ENCODE measurements around the gene TMUB2. TPM values are rescaled to one million over a fixed set of nuclear protein-coding genes. Genes with fewer than 3 reads are reported as not detected.

Gene TMUB2
- total and polyA plus RNA-seq, 7 donors = 14.1 to 44.4 (median 20.9) TPM

DNA sequence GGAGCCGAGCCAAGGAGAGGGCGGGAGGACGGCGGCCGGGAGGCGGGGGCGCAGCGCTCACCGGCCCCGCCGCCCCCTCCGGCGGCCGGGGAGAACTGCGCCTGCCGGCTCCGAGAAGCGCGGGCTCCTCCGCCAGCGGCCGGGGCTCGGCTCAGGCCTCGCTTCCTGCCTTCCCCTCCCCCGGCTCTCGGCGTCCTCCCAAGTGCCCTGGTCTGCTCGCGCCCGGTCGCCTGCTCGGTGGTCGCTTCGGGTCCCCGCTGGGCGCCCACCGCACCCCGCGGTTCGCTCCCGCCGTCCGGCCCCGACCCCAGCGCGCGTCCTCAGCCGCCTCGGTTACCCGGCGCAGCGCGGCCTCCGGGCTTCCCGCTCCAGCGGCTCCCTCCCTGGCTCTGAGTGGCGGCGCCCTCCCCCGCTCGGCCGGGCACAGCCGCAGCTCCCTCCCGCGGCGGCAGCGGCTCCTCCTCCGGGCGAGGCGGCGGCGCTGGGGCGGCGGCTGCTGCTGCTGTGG lies 32.4 kb downstream of the TMUB2 start:
- TF ChIP-seq, protein P1, sequence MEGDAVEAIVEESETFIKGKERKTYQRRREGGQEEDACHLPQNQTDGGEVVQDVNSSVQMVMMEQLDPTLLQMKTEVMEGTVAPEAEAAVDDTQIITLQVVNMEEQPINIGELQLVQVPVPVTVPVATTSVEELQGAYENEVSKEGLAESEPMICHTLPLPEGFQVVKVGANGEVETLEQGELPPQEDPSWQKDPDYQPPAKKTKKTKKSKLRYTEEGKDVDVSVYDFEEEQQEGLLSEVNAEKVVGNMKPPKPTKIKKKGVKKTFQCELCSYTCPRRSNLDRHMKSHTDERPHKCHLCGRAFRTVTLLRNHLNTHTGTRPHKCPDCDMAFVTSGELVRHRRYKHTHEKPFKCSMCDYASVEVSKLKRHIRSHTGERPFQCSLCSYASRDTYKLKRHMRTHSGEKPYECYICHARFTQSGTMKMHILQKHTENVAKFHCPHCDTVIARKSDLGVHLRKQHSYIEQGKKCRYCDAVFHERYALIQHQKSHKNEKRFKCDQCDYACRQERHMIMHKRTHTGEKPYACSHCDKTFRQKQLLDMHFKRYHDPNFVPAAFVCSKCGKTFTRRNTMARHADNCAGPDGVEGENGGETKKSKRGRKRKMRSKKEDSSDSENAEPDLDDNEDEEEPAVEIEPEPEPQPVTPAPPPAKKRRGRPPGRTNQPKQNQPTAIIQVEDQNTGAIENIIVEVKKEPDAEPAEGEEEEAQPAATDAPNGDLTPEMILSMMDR (IDR thresholded peaks at IDR 0.05) = peak; percentile 62
- intact Hi-C loops (cut with DNase I) = no loop called here
- WGBS, 3 donors = 1% methylated on average over 27 to 73 of the region's 73 CpGs; no CpG with 5 or more reads in 1 of the 3 donors
- H3K4me1 ChIP-seq = peaks cover 43% of the 10 kb centered on the region
- peaks cover 3 to 33% of the 10 kb centered on the region in 2 donors for H3K36me3 ChIP-seq (ENCODE audit: insufficient read depth in 1 of 2, low read depth in 1 of 2)
- H3K9me3 ChIP-seq = no peaks in the 10 kb centered on the region
- ATAC-seq (peak; percentile 46 to 57 (median 51)), DNase-seq (peak; percentile 80 to 88)
- H3K27me3 ChIP-seq (ENCODE audit: insufficient read depth in 3 of 3, low read length in 2 of 3) = no peaks in the 10 kb centered on the region
- H3K27ac ChIP-seq = peak overlapping the region; percentile 98
- H3K4me3 ChIP-seq = peak overlapping the region; percentile 85

DNA sequence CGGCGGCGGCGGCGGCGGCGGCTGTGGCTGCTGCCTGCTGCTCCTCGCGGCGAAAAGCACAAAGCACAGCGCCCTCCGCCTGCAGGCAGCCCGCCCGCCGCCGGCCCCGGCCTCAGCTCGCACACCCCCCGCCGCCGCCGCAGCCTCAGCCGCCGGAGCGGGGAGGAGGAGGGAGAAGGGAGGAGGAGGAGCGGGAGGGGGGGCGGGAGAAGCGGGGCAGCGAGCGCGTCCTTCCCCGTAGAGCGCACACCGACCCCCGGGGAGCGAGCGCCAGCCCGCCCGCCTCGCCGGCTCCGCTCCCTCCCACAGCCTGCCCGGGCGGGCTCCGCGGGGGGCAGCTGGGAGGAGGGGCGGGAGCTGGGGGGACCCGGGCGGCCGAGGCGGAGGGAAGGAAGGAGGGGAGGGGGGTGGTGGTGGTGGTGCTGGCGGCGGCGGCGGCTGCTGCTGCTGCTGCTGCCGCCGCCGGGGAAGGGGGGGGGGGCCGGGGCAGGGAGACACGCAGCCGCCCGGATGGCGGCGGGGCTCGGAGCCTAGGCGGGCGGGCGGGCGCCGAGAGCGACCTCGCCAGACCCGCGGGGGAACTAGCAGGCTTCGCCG lies 32.9 kb downstream of the TMUB2 start, which contains the start of gene UBTF:
Gene UBTF (minus strand): TSS at position 60 of the 597 bp plus-strand sequence. CDS start 1,446 bp downstream, outside the sequence.
- 0 to 3% (median 0%) methylated on average over 14 to 71 of the region's 76 CpGs for WGBS, 3 donors

DNA sequence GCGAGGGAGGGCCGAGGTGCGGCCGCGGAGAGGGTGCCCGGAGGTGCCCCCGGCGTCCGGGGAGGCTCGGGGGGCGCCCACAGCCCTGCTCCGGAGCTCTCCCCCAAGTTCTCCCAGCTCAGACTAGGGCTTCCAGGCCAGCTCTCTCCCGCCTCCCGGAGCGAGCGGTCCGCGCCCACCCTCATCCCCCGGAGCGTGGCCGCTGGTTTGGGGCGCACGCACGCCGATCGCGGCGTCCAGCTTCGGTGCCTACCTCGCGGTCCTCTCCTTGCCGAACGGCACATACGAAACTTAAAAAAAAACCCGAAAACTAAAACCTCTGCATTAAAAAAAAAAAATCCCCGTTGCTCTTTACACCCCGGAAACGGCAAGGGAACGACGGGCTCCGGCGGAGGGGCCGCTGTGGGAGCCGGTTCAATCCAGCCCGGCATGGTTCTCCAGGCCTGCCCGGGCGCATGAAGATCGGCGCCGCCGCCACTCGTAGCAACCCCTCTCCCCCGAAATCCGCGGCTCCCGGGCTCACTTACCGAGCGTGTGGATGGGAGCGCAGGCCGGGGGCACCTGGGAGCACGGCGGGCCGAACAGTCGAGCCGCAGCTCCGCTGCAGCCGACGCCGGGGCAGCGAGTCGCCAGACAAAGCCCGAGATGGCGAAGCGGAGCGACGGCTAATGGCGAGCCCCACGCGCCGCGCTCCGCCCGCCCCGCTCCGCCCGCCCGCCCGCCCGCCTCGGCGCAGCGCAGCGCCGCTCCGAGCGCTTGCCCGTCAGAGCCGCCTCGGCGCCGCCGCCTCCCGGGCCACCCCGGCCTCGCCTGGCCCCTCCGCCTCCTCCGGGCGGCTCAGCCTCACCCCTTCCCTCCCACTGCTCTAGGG lies 33.7 kb downstream of the TMUB2 start:
- H3K36me3 ChIP-seq (ENCODE audit: insufficient read depth in 1 of 2, low read depth in 1 of 2) = peaks cover 0 to 20% of the 10 kb centered on the region in 2 donors
- no peaks in the 10 kb centered on the region for H3K9me3 ChIP-seq
- DNase-seq = peak; percentile 58 to 76
- H3K4me1 ChIP-seq = peaks cover 44% of the 10 kb centered on the region
- peak overlapping the region; percentile 85 for H3K4me3 ChIP-seq
- H3K27ac ChIP-seq = peak overlapping the region; percentile 98
- 0 to 1% (median 0%) methylated on average over 73 to 108 of the region's 108 CpGs for whole genome bisulfite sequencing, 3 donors
- intact Hi-C loops (cut with DNase I) = loop anchor here in 1 of 2 donors (5.0 kb wide), 1 partner anchor 282 kb away; the partner anchor contains the start of gene GPATCH8
- TF ChIP-seq, protein P1 (IDR thresholded peaks at IDR 0.05) = no peak
- no peaks in the 10 kb centered on the region for H3K27me3 ChIP-seq (ENCODE audit: insufficient read depth in 3 of 3, low read length in 2 of 3)
- peak; percentile 21 to 35 (median 28) for ATAC-seq

More for the DNA sequence above, 32.9 kb downstream of the TMUB2 start, which contains the start of gene UBTF:
- TF ChIP-seq, protein P1 (IDR thresholded peaks at IDR 0.05) = no peak
- Histone ChIP-seq H3K9me3 (no peaks in the 10 kb centered on the region), H3K36me3 (ENCODE audit: insufficient read depth in 1 of 2, low read depth in 1 of 2) (peaks cover 0 to 27% of the 10 kb centered on the region in 2 donors), H3K4me1 (peaks cover 44% of the 10 kb centered on the region), H3K27ac (peak within 1 kb of the TSS; percentile 98), H3K4me3 (peak within 1 kb of the TSS; percentile 85), H3K27me3 (ENCODE audit: insufficient read depth in 3 of 3, low read length in 2 of 3) (no peaks in the 10 kb centered on the region)
- ATAC-seq (peak; percentile 9 to 32 (median 20)), DNase-seq (peak; percentile 71 to 84)
- intact Hi-C loops (cut with DNase I) = loop anchor here in 1 of 2 donors (5.0 kb wide), 1 partner anchor 283 kb away; the partner anchor contains the start of gene GPATCH8

DNA sequence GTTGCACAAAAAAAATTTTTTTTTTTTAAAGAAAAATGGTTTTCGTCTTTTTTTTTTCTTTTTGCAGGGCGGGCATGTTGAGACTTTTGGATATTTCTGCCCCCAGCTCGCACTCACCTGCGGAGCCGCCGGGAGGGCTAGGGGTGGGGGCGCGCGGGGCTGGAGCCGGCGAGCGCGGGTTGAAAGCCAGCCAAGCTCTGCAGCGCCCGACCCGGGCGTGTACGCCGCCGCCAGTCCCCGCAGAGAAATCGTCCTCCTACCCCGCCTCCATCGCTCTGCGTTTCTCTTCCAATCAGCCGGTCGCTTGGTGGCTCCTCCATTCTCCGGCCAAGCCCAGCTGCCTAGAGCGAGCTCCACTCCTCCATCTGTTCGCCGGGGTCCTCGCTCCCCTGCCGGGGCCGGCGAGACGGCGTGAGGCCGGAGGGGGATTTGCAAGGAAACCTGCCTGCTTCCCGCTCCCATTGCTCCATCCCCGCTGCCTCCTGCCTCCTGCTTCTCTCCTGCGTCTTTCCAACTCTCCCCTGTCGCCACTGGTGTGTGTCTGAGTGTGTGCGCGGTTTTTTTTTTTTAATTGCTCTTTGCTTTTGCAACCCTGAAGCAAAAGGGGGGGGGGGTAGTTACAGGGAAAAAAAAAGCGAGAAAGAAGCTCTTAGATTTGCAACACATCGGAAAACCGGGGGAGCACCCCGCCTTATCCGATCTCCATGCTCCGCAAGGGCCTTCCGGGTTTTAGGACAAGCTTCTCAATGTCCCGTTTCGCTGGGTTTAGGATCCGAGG lies 34.5 kb downstream of the TMUB2 start:
- 0% methylated on average over 53 to 54 of the region's 54 CpGs for WGBS, 3 donors
- H3K4me3 ChIP-seq = peak overlapping the region; percentile 85

More for the DNA sequence above, 34.5 kb downstream of the TMUB2 start:
- no peaks in the 10 kb centered on the region for H3K27me3 ChIP-seq (ENCODE audit: insufficient read depth in 3 of 3, low read length in 2 of 3)
- H3K27ac ChIP-seq = peak overlapping the region; percentile 98
- TF ChIP-seq, protein P1 (IDR thresholded peaks at IDR 0.05) = no peak
- H3K9me3 ChIP-seq = no peaks in the 10 kb centered on the region
- H3K4me1 ChIP-seq = peaks cover 36% of the 10 kb centered on the region
- DNase-seq = peak; percentile 67 to 88
- peak; percentile 21 to 59 (median 36) for ATAC-seq
- intact Hi-C loops (cut with DNase I) = loop anchor here in 1 of 2 donors (5.0 kb wide), 1 partner anchor 281 kb away; the partner anchor contains the start of gene GPATCH8
- H3K36me3 ChIP-seq (ENCODE audit: insufficient read depth in 1 of 2, low read depth in 1 of 2) = peaks cover 0 to 12% of the 10 kb centered on the region in 2 donors
